Mucosa of gallbladder (tissue), 1 donor: Measurements from ENCODE around the gene KHSRP. TPM values are rescaled to one million over a fixed set of nuclear protein-coding genes. Genes with fewer than 3 reads are reported as not detected.
"Not testable (repeated sequence)": the region's sequence is repeated elsewhere in the genome, so short reads cannot be mapped to it uniquely, and the experiment has no call there.

Source experiments
- DNase-seq: peaks from one replicate; pipeline ENCODE4 v3.0.0-alpha.2; 2020; ENCODE audit warnings: low spot score
- total RNA-seq: library from RNA; stranded (reverse); gene quantifications from one replicate; pipeline ENCODE4 v1.2.1, GENCODE V29; 2021
- donor health status: DM: no; HTN: no; CAD: no.

Gene KHSRP
- total RNA-seq, 1 donor from 2014 or later: 201 TPM

- no peak for DNase-seq
Measured at GRCh38 chr19:6451583-6452222, 27.1 kb upstream of the KHSRP start.

- no peak for DNase-seq
Measured at GRCh38 chr19:6450166-6450565, 25.6 kb upstream of the KHSRP start.

- no peak for DNase-seq
Measured at GRCh38 chr19:6448045-6448444, 23.4 kb upstream of the KHSRP start.

GRCh38 chr19:6446452-6446851 is 21.8 kb upstream of the KHSRP start:
- DNase-seq: no peak

GRCh38 chr19:6443986-6444385 is 19.4 kb upstream of the KHSRP start:
- no peak for DNase-seq

- DNase-seq: no peak
Measured at GRCh38 chr19:6442087-6442688, 17.6 kb upstream of the KHSRP start.

- no peak for DNase-seq
Measured at GRCh38 chr19:6440905-6441304, 16.3 kb upstream of the KHSRP start.

- DNase-seq: no peak
Measured at GRCh38 chr19:6439743-6440142, 15.1 kb upstream of the KHSRP start.

- no peak for DNase-seq
Measured at GRCh38 chr19:6433663-6434062, 9.1 kb upstream of the KHSRP start, which contains the start of gene SLC25A41. Gene SLC25A41, minus strand, starts transcription at chr19:6433763. Its CDS starts 70 bp downstream, at chr19:6433693.

- no peak for DNase-seq
Measured at GRCh38 chr19:6433165-6433564, 8.6 kb upstream of the KHSRP start.

- no peak for DNase-seq
Measured at GRCh38 chr19:6431891-6432290, 7.3 kb upstream of the KHSRP start.

- DNase-seq: no peak
Measured at GRCh38 chr19:6429419-6430221, 5.0 kb upstream of the KHSRP start.

- not testable (repeated sequence) for DNase-seq
Measured at GRCh38 chr19:6428692-6429418, 4.2 kb upstream of the KHSRP start.

GRCh38 chr19:6427131-6427530 is 2.5 kb upstream of the KHSRP start:
- no peak for DNase-seq

GRCh38 chr19:6425732-6426620 is 1.4 kb upstream of the KHSRP start:
- DNase-seq: no peak

GRCh38 chr19:6424939-6425731 is 524 bp upstream of the KHSRP start:
- peak; percentile 100 for DNase-seq

GRCh38 chr19:6423499-6424194 is 964 bp downstream of the KHSRP start:
- no peak for DNase-seq

- no peak for DNase-seq
Measured at GRCh38 chr19:6421075-6422014, 3.3 kb downstream of the KHSRP start.

- DNase-seq: no peak
Measured at GRCh38 chr19:6418562-6418932, 6.1 kb downstream of the KHSRP start.
